Gastrocnemius medialis (tissue), 4 donors: ENCODE data around the gene AGAP1.

Experiments used
- POLR2A ChIP-seq, 2 donors: fragments of 450-650 bp; IDR thresholded peaks; one replicate each; pipeline ENCODE4 v1.6.1; 2017; ENCODE audit warnings: antibody characterized with exemption in 2 of 2, mild to moderate bottlenecking in 2 of 2, moderate library complexity in 2 of 2
- TF ChIP-seq, protein P1 (sequence below), 5 experiments: fragments of 450-650 bp in 3 of 5; fragments of 200-600 bp in 2 of 5; sonication (generic) in 2 of 5; IDR thresholded peaks in 4 of 5; conservative IDR thresholded peaks in 1 of 5; 1 replicate in 4 of 5; 2 replicates in 1 of 5; pipeline ENCODE4 v1.5.1; 2016 to 2019; ENCODE audit warnings: antibody characterized with exemption in 5 of 5, mild to moderate bottlenecking in 3 of 5, moderate library complexity in 3 of 5

DNA sequence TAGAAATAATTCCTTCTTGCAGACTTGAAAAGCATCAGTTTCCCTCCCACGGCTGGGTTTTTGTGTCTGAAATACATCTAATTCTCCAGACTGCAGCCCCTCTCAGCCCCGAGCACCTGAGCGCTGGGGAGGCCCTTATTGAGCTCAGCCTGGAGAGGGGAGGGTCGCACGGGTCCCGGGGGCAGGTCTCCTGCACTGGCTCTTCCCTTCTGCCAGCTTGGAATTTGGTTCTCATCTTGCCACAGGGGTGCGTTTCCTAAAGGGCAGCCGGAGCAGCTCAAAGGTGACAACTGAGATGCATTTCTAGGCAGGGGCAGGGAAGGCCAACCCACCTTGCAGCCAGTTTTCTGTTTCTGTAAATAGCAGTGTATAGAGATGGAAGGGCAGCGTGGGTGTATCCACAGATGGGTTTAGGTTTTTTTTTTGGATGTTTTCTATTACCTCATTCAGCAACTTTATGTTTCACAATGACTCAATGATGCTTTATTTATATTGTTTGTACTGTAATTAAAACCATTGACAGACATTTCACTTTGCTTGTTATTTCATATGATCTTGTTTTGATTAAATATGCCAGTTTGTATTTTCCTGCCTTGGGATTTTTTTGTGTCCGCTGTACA is 637.3 kb downstream of the AGAP1 start:
- TF ChIP-seq, protein P1, sequence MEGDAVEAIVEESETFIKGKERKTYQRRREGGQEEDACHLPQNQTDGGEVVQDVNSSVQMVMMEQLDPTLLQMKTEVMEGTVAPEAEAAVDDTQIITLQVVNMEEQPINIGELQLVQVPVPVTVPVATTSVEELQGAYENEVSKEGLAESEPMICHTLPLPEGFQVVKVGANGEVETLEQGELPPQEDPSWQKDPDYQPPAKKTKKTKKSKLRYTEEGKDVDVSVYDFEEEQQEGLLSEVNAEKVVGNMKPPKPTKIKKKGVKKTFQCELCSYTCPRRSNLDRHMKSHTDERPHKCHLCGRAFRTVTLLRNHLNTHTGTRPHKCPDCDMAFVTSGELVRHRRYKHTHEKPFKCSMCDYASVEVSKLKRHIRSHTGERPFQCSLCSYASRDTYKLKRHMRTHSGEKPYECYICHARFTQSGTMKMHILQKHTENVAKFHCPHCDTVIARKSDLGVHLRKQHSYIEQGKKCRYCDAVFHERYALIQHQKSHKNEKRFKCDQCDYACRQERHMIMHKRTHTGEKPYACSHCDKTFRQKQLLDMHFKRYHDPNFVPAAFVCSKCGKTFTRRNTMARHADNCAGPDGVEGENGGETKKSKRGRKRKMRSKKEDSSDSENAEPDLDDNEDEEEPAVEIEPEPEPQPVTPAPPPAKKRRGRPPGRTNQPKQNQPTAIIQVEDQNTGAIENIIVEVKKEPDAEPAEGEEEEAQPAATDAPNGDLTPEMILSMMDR (IDR thresholded peaks at IDR 0.05 in 4 of 5, conservative IDR thresholded peaks at IDR 0.05 in 1 of 5): no peak
- TF ChIP-seq POLR2A (IDR thresholded peaks at IDR 0.05): no peak
